Measurements from ENCODE around the gene RBM10.

RBM10 gene

GRCh38 chrX:47184486-47184885 is 39.5 kb downstream of the RBM10 start:
- in situ Hi-C loops (cut with HindIII; ENCODE audit: low pct_ligation_motif_present, low sequenced_read_pairs): no loop called here
- no peak for DNase-seq
- Histone ChIP-seq H3K36me3 (replicated peaks) (peaks cover 11% of the 10 kb centered on the region), H3K27me3 (replicated peaks) (no peaks in the 10 kb centered on the region), H3K4me3 (ENCODE audit: low read depth, low read length) (no peak overlapping the region), H3K27ac (no peak overlapping the region)
- TF ChIP-seq, protein P1, sequence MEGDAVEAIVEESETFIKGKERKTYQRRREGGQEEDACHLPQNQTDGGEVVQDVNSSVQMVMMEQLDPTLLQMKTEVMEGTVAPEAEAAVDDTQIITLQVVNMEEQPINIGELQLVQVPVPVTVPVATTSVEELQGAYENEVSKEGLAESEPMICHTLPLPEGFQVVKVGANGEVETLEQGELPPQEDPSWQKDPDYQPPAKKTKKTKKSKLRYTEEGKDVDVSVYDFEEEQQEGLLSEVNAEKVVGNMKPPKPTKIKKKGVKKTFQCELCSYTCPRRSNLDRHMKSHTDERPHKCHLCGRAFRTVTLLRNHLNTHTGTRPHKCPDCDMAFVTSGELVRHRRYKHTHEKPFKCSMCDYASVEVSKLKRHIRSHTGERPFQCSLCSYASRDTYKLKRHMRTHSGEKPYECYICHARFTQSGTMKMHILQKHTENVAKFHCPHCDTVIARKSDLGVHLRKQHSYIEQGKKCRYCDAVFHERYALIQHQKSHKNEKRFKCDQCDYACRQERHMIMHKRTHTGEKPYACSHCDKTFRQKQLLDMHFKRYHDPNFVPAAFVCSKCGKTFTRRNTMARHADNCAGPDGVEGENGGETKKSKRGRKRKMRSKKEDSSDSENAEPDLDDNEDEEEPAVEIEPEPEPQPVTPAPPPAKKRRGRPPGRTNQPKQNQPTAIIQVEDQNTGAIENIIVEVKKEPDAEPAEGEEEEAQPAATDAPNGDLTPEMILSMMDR (IDR thresholded peaks at IDR 0.05; ENCODE audit: low read depth, low read length, missing control alignments): no peak

DNA sequence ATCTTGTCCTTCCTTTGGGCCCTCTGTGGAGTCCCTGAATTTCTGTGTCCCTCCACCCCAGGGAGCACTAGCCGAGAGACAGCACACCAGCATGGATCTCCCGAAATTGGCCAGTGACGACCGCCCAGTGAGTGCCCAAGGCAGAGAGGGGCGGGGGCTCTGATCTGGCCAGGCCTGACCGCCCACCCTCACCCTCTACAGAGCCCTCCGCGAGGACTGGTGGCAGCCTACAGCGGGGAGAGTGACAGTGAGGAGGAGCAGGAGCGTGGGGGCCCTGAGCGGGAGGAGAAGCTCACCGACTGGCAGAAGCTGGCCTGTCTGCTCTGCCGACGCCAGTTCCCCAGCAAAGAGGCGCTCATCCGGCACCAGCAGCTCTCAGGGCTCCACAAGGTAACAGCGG is 40.2 kb downstream of the RBM10 start:
- H3K27ac ChIP-seq: no peak overlapping the region
- in situ Hi-C loops (cut with HindIII; ENCODE audit: low pct_ligation_motif_present, low sequenced_read_pairs): no loop called here
- TF ChIP-seq, protein P1 (IDR thresholded peaks at IDR 0.05; ENCODE audit: low read depth, low read length, missing control alignments): no peak
- no peak for DNase-seq
- no peaks in the 10 kb centered on the region for H3K27me3 ChIP-seq (replicated peaks)
- no peak overlapping the region for H3K4me3 ChIP-seq (ENCODE audit: low read depth, low read length)
- peaks cover 6% of the 10 kb centered on the region for H3K36me3 ChIP-seq (replicated peaks)

GRCh38 chrX:47186096-47186740 is 41.2 kb downstream of the RBM10 start:
- no peak overlapping the region for H3K4me3 ChIP-seq (ENCODE audit: low read depth, low read length)
- no peaks in the 10 kb centered on the region for H3K27me3 ChIP-seq (replicated peaks)
- DNase-seq: no peak
- H3K36me3 ChIP-seq (replicated peaks): peaks cover 5% of the 10 kb centered on the region
- TF ChIP-seq, protein P1 (IDR thresholded peaks at IDR 0.05; ENCODE audit: low read depth, low read length, missing control alignments): no peak
- in situ Hi-C loops (cut with HindIII; ENCODE audit: low pct_ligation_motif_present, low sequenced_read_pairs): no loop called here
- H3K27ac ChIP-seq: no peak overlapping the region

- Histone ChIP-seq H3K4me3 (ENCODE audit: low read depth, low read length) (no peak overlapping the region), H3K36me3 (replicated peaks) (no peaks in the 10 kb centered on the region), H3K27me3 (replicated peaks) (no peaks in the 10 kb centered on the region), H3K27ac (no peak overlapping the region)
- DNase-seq: no peak
- TF ChIP-seq, protein P1 (IDR thresholded peaks at IDR 0.05; ENCODE audit: low read depth, low read length, missing control alignments): no peak
- in situ Hi-C loops (cut with HindIII; ENCODE audit: low pct_ligation_motif_present, low sequenced_read_pairs): no loop called here
Observed at GRCh38 chrX:47187106-47187677, 42.2 kb downstream of the RBM10 start.

GRCh38 chrX:47189906-47190305 is 44.9 kb downstream of the RBM10 start:
- no peaks in the 10 kb centered on the region for H3K36me3 ChIP-seq (replicated peaks)
- no peaks in the 10 kb centered on the region for H3K27me3 ChIP-seq (replicated peaks)
- in situ Hi-C loops (cut with HindIII; ENCODE audit: low pct_ligation_motif_present, low sequenced_read_pairs): no loop called here
- H3K27ac ChIP-seq: no peak overlapping the region
- no peak for DNase-seq
- H3K4me3 ChIP-seq (ENCODE audit: low read depth, low read length): no peak overlapping the region
- TF ChIP-seq, protein P1 (IDR thresholded peaks at IDR 0.05; ENCODE audit: low read depth, low read length, missing control alignments): no peak

Data from brain microvascular endothelial cell (primary cell).